K562 (cell line): Measurements from ENCODE around the gene ATL1. TPM values are rescaled to one million over a fixed set of nuclear protein-coding genes. Genes with fewer than 3 reads are reported as not detected.
A peak's percentile ranks its signal among the peaks of the same experiment; 100 is the strongest.

Experiments used
- ATF1 ChIP-seq, 2 experiments: fragments of 450-650 bp in 1 of 2; IDR thresholded peaks; 2 replicates each; pipeline ENCODE4 v1.6.1; 2016; ENCODE audit warnings: missing compliant biosample characterization in 1 of 2, missing genetic modification characterization in 1 of 2
- FOS ChIP-seq: IDR thresholded peaks from 3 replicates; pipeline ENCODE4 v1.6.1; 2011; ENCODE audit not compliant: insufficient read length; ENCODE audit errors: extremely low read depth
- KAT8 ChIP-seq: fragments of 450-650 bp; IDR thresholded peaks from 2 replicates; pipeline ENCODE4 v1.6.1; 2016; ENCODE audit warnings: low read depth, mild to moderate bottlenecking
- NRF1 ChIP-seq, 2 experiments: fragments of 450-650 bp; IDR thresholded peaks in 1 of 2; conservative IDR thresholded peaks in 1 of 2; 2 replicates each; pipeline ENCODE4 v1.6.1; 2014; ENCODE audit warnings: mild to moderate bottlenecking in 2 of 2
- TCFL5 ChIP-seq: fragments of 250-450 bp; sonication (Bioruptor Pico); conservative IDR thresholded peaks from 2 replicates; pipeline ENCODE4 v1.6.1; 2021; ENCODE audit warnings: mild to moderate bottlenecking, moderate library complexity, matching md5 sums
- U2AF1 ChIP-seq: fragments of 200-400 bp; formaldehyde crosslinking; optimal IDR thresholded peaks from 2 replicates; pipeline ENCODE3; 2017; ENCODE audit warnings: mild to moderate bottlenecking, low read depth, low read length, moderate library complexity
- ZFP1 ChIP-seq: fragments of 450-650 bp; formaldehyde crosslinking; IDR thresholded peaks from 2 replicates; pipeline ENCODE4 v1.4.0; 2020; ENCODE audit warnings: mild to moderate bottlenecking, mixed read lengths
- ZNF282 ChIP-seq: sonication (generic); formaldehyde crosslinking; IDR thresholded peaks from 2 replicates; pipeline ENCODE4 v1.8.1; 2023; ENCODE audit warnings: missing genetic modification reagents
- polyA plus RNA-seq, 8 experiments: library from polyadenylated mRNA; depleted of rRNA in 4 of 8; stranded (reverse) in 5 of 8; unstranded in 3 of 8; fragments of >200 nt; fragmentation: Nextera tagmentation in 2 of 8; fragmentation: Illumina TruSeq in 1 of 8; extraction: Ambion mirVana in 2 of 8; extraction: Trizol in 1 of 8; gene quantifications; 2 replicates each; pipeline versions ENCODE4 v1.2.1 to v1.2.3, GENCODE V29; 2011 to 2014; ENCODE audit warnings: inconsistent platforms in 1 of 8, missing spikeins in 1 of 8
- total RNA-seq, 7 experiments: library from RNA; depleted of rRNA in 6 of 7; stranded (reverse); fragments of >200 nt in 6 of 7; fragmentation: Illumina TruSeq in 2 of 7; extraction: Trizol in 2 of 7; gene quantifications; 2 replicates each; pipeline versions ENCODE4 v1.2.1 to v1.2.3, GENCODE V29; 2011 to 2021; ENCODE audit warnings: low replicate concordance in 1 of 7
- TF ChIP-seq, protein P1 (sequence below): fragments of 450-650 bp; IDR thresholded peaks from 2 replicates; pipeline ENCODE4 v1.6.1; 2017; ENCODE audit warnings: antibody characterized with exemption, mild to moderate bottlenecking
- TF ChIP-seq, protein P2 (sequence below): fragments of 450-650 bp; IDR thresholded peaks from 2 replicates; pipeline ENCODE4 v1.6.1; 2016; ENCODE audit warnings: mild to moderate bottlenecking, moderate library complexity

The ATL1 gene
- total and polyA plus RNA-seq, 9 of the 15 experiments (the other 6 are each of a cell fraction or from before 2014, with no cell fraction given): 0.04 to 0.16 (median 0.07) TPM; not detected in 4

DNA sequence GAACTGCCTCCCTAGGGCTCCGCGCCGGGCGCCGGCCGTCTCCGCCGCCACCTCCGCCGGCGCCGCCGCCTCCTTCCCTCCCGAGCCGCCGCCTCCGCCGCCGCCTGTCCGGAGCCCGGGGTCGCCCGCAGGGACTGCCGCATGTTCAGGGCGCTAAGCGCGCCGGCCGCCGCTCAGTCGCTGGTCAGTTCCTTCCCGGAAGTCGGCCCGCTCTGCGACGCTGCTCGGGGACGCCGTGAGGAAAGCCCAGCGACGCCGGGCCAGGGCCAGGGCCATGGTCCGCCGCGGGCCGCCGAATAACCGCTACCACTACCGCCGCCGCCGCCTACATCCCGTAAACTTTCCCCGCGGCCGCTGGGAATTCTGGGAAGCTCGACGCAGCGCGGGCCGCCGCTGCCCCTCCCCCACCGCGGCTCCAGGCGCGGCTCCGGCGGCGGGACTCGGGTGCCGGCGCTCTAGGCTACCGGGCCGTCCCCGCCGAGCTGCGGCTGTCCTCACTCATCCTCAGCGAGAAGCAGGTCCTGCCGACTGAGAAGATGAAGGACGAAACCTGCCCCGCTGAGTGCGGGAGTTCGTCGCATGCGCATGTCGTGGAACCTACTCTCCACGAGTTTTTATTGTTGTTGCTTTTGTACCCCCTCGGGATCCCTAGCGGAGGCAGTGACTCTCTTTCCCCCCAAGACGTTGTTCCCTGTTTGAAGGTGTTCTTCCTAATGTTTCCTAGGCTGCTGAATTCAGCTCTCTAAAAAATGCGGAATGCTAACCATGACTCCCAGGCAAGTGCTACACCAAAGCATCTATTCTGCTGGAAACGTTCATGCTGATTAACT, 108.3 kb downstream of the ATL1 start, which contains the start of gene SAV1 (continued):
- TF ChIP-seq TCFL5 (CRISPR knock-in tag) (no peak), U2AF1 (no peak), ZFP1 (CRISPR knock-in tag) (no peak), NRF1 (conservative IDR thresholded peaks at IDR 0.05 in 1 of 2, IDR thresholded peaks at IDR 0.05 in 1 of 2) (peak; percentile 82 to 85), KAT8 (no peak), FOS (no peak), ZNF282 (no peak), ATF1 (CRISPR knock-in tag; IDR thresholded peaks at IDR 0.05) (no peak), ATF1 (tag; IDR thresholded peaks at IDR 0.05) (peak; percentile 85)
- TF ChIP-seq, protein P1, sequence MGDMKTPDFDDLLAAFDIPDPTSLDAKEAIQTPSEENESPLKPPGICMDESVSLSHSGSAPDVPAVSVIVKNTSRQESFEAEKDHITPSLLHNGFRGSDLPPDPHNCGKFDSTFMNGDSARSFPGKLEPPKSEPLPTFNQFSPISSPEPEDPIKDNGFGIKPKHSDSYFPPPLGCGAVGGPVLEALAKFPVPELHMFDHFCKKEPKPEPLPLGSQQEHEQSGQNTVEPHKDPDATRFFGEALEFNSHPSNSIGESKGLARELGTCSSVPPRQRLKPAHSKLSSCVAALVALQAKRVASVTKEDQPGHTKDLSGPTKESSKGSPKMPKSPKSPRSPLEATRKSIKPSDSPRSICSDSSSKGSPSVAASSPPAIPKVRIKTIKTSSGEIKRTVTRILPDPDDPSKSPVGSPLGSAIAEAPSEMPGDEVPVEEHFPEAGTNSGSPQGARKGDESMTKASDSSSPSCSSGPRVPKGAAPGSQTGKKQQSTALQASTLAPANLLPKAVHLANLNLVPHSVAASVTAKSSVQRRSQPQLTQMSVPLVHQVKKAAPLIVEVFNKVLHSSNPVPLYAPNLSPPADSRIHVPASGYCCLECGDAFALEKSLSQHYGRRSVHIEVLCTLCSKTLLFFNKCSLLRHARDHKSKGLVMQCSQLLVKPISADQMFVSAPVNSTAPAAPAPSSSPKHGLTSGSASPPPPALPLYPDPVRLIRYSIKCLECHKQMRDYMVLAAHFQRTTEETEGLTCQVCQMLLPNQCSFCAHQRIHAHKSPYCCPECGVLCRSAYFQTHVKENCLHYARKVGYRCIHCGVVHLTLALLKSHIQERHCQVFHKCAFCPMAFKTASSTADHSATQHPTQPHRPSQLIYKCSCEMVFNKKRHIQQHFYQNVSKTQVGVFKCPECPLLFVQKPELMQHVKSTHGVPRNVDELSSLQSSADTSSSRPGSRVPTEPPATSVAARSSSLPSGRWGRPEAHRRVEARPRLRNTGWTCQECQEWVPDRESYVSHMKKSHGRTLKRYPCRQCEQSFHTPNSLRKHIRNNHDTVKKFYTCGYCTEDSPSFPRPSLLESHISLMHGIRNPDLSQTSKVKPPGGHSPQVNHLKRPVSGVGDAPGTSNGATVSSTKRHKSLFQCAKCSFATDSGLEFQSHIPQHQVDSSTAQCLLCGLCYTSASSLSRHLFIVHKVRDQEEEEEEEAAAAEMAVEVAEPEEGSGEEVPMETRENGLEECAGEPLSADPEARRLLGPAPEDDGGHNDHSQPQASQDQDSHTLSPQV: peak; percentile 56
- TF ChIP-seq, protein P2, sequence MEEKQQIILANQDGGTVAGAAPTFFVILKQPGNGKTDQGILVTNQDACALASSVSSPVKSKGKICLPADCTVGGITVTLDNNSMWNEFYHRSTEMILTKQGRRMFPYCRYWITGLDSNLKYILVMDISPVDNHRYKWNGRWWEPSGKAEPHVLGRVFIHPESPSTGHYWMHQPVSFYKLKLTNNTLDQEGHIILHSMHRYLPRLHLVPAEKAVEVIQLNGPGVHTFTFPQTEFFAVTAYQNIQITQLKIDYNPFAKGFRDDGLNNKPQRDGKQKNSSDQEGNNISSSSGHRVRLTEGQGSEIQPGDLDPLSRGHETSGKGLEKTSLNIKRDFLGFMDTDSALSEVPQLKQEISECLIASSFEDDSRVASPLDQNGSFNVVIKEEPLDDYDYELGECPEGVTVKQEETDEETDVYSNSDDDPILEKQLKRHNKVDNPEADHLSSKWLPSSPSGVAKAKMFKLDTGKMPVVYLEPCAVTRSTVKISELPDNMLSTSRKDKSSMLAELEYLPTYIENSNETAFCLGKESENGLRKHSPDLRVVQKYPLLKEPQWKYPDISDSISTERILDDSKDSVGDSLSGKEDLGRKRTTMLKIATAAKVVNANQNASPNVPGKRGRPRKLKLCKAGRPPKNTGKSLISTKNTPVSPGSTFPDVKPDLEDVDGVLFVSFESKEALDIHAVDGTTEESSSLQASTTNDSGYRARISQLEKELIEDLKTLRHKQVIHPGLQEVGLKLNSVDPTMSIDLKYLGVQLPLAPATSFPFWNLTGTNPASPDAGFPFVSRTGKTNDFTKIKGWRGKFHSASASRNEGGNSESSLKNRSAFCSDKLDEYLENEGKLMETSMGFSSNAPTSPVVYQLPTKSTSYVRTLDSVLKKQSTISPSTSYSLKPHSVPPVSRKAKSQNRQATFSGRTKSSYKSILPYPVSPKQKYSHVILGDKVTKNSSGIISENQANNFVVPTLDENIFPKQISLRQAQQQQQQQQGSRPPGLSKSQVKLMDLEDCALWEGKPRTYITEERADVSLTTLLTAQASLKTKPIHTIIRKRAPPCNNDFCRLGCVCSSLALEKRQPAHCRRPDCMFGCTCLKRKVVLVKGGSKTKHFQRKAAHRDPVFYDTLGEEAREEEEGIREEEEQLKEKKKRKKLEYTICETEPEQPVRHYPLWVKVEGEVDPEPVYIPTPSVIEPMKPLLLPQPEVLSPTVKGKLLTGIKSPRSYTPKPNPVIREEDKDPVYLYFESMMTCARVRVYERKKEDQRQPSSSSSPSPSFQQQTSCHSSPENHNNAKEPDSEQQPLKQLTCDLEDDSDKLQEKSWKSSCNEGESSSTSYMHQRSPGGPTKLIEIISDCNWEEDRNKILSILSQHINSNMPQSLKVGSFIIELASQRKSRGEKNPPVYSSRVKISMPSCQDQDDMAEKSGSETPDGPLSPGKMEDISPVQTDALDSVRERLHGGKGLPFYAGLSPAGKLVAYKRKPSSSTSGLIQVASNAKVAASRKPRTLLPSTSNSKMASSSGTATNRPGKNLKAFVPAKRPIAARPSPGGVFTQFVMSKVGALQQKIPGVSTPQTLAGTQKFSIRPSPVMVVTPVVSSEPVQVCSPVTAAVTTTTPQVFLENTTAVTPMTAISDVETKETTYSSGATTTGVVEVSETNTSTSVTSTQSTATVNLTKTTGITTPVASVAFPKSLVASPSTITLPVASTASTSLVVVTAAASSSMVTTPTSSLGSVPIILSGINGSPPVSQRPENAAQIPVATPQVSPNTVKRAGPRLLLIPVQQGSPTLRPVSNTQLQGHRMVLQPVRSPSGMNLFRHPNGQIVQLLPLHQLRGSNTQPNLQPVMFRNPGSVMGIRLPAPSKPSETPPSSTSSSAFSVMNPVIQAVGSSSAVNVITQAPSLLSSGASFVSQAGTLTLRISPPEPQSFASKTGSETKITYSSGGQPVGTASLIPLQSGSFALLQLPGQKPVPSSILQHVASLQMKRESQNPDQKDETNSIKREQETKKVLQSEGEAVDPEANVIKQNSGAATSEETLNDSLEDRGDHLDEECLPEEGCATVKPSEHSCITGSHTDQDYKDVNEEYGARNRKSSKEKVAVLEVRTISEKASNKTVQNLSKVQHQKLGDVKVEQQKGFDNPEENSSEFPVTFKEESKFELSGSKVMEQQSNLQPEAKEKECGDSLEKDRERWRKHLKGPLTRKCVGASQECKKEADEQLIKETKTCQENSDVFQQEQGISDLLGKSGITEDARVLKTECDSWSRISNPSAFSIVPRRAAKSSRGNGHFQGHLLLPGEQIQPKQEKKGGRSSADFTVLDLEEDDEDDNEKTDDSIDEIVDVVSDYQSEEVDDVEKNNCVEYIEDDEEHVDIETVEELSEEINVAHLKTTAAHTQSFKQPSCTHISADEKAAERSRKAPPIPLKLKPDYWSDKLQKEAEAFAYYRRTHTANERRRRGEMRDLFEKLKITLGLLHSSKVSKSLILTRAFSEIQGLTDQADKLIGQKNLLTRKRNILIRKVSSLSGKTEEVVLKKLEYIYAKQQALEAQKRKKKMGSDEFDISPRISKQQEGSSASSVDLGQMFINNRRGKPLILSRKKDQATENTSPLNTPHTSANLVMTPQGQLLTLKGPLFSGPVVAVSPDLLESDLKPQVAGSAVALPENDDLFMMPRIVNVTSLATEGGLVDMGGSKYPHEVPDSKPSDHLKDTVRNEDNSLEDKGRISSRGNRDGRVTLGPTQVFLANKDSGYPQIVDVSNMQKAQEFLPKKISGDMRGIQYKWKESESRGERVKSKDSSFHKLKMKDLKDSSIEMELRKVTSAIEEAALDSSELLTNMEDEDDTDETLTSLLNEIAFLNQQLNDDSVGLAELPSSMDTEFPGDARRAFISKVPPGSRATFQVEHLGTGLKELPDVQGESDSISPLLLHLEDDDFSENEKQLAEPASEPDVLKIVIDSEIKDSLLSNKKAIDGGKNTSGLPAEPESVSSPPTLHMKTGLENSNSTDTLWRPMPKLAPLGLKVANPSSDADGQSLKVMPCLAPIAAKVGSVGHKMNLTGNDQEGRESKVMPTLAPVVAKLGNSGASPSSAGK: peak; percentile 83
